Bronchial epithelial cell (primary cell): ENCODE data around the gene RAB1B. TPM values are rescaled to one million over a fixed set of nuclear protein-coding genes. Genes with fewer than 3 reads are reported as not detected.

Source experiments
- DNase-seq: peaks from one replicate; pipeline ENCODE4 v3.0.0-alpha.2; 2010; ENCODE audit warnings: low read depth
- FAIRE-seq: peaks from 2 replicates; lab custom pipeline; 2011; peaks lifted over from hg19 to GRCh38; lab: Jason Lieb, UNC
- H3K27me3 ChIP-seq: 2 replicates; pipeline ENCODE4 v1.5.1; 2011; ENCODE audit warnings: low read length; ENCODE audit not compliant: control insufficient read depth, insufficient read depth
- H3K36me3 ChIP-seq: 2 replicates; pipeline ENCODE4 v1.5.1; 2011; ENCODE audit warnings: low read length; ENCODE audit not compliant: control insufficient read depth, insufficient read depth
- H3K4me3 ChIP-seq: 2 replicates; pipeline ENCODE4 v1.5.1; 2011; ENCODE audit warnings: mild to moderate bottlenecking, low read depth, low read length, control low read depth
- CTCF ChIP-seq: IDR thresholded peaks from 2 replicates; pipeline ENCODE4 v1.5.1; 2011; ENCODE audit warnings: mild to moderate bottlenecking, moderate library complexity, low read length, control low read depth, inconsistent platforms; ENCODE audit not compliant: insufficient read depth, severe bottlenecking
- total RNA-seq: library from RNA; depleted of rRNA; stranded (reverse); fragments of >200 nt; gene quantifications from 2 replicates; pipeline ENCODE4 v1.2.1, GENCODE V29; 2014

Gene RAB1B
- total RNA-seq, 1 donor from 2014 or later: 54.5 TPM

DNA sequence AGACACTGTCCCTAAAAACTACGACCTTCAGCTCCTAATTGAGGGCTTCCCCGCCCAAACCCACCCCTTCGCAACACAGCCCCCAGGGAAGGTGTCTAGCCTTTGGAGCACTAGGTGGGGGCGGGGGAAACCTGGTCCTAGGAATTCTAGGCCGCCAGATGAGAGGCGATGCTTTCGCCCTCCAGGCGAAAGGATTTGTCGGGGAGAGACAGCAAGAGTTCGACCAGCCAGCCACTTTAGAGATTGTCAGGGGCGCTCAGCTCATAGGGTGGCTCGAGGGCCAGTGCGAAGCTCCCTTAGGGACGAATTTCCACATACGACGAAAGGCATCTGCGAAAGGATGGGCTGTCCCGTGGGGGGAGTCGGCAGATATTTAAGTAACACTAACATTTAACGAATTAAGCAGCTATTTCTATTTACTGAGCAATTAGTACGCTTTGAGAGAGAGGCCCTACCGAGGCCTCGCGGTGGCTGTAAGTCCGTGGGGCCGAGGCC lies 43.1 kb downstream of the RAB1B start:
- peaks cover 2% of the 10 kb centered on the region for H3K27me3 ChIP-seq
- peak overlapping the region; percentile 55 for H3K4me3 ChIP-seq
- no peak for DNase-seq
- no peak for FAIRE-seq
- no peak for TF ChIP-seq CTCF
- H3K36me3 ChIP-seq: no peaks in the 10 kb centered on the region

GRCh38 chr11:66311965-66312548 lies 43.6 kb downstream of the RAB1B start:
- DNase-seq (peak; percentile 89), FAIRE-seq (no peak)
- peak; percentile 93 for TF ChIP-seq CTCF

GRCh38 chr11:66312549-66313320 lies 44.3 kb downstream of the RAB1B start:
- no peak for FAIRE-seq
- H3K36me3 ChIP-seq: no peaks in the 10 kb centered on the region
- peak; percentile 90 for DNase-seq
- H3K4me3 ChIP-seq: peak overlapping the region; percentile 55
- peaks cover 2% of the 10 kb centered on the region for H3K27me3 ChIP-seq
- TF ChIP-seq CTCF: no peak

More at GRCh38 chr11:66311965-66312548, 43.6 kb downstream of the RAB1B start:
- Histone ChIP-seq H3K27me3 (peaks cover 2% of the 10 kb centered on the region), H3K36me3 (no peaks in the 10 kb centered on the region), H3K4me3 (peak overlapping the region; percentile 55)

DNA sequence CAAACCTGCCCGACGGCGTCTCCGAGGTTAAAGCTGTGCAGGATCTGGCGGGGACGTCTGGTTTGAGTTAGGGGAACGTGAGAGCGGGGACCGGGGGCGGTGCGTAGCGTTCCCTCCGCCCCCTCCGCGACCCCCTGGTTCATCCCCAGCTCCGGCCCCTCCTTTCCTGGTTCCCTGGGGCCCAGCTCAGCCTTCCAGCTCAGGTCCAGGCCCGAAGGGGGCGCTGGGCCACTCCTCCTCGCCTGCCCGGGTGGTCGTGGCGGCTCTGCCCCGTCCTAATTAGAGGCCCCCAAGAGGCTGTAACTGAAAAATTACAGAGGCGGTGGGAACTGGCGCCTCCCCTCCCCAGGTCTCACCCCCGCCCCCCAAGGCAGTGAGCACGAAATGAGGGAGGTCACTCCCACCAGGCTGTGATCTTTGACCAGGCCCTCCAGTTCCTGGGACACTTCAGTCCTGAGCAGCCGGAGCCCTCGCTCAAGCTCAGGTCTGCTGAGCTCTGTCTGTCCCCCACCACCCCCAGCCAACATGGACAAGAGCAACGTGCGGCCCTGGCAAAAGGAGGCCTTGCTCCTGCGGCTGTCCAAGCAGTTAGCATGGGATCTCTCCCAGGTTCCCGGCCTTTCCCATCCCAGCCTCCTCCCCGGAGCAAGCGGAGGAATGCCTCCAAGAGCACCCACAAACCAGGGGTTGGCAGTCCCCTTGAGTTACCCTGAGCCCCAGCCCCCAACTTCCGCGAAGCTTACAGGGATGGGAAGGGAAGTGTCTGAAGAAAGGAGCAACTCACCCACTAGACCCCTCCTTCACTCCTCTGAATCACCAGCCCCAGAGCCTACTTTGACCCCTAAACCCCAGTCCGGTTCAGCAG lies 45.1 kb downstream of the RAB1B start:
- Histone ChIP-seq H3K36me3 (no peaks in the 10 kb centered on the region), H3K27me3 (peaks cover 2% of the 10 kb centered on the region), H3K4me3 (peak overlapping the region; percentile 2)
- no peak for DNase-seq
- FAIRE-seq: no peak
- no peak for TF ChIP-seq CTCF

DNA sequence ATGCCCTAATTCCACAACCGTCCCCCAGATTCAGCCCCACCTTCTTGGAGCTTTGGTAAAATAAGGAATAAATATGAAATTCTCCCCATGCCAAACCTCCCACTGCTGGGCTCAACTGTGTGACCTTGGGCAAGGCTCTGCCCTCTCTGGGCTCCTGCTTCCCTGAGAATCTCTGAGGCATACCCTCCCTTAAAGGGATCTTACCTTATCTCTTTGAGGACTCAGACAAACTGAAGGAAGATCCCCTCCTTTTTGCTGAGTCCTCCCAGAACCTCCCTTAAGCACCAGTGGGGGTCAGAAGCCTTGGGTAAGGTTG lies 45.7 kb downstream of the RAB1B start:
- TF ChIP-seq CTCF: no peak
- Histone ChIP-seq H3K4me3 (no peak overlapping the region), H3K27me3 (peaks cover 2% of the 10 kb centered on the region), H3K36me3 (no peaks in the 10 kb centered on the region)
- no peak for FAIRE-seq
- no peak for DNase-seq
